Hepatocyte (in vitro differentiated cells): ENCODE measurements around the gene SYCE3. TPM values are rescaled to one million over a fixed set of nuclear protein-coding genes. Genes with fewer than 3 reads are reported as not detected.

Experiments
- DNase-seq: peaks from one replicate; pipeline ENCODE4 v3.0.0-alpha.2; 2016; ENCODE audit warnings: low spot score
- H2AFZ ChIP-seq: fragments of 200-600 bp; sonication (generic); 2 replicates; pipeline ENCODE4 v1.6.0; 2016; ENCODE audit warnings: antibody characterized with exemption, mild to moderate bottlenecking
- H3K27ac ChIP-seq: fragments of 200-600 bp; sonication (generic); 2 replicates; pipeline ENCODE4 v1.5.1; 2016; ENCODE audit warnings: mild to moderate bottlenecking
- H3K27me3 ChIP-seq: fragments of 200-600 bp; sonication (generic); 2 replicates; pipeline ENCODE4 v1.6.1; 2016
- H3K36me3 ChIP-seq: fragments of 200-600 bp; sonication (generic); replicated peaks from 2 replicates; pipeline ENCODE4 v1.5.1; 2016; ENCODE audit warnings: low read depth; ENCODE audit not compliant: insufficient read depth
- H3K4me1 ChIP-seq: fragments of 200-600 bp; sonication (generic); 2 replicates; pipeline ENCODE4 v1.5.1; 2016; ENCODE audit warnings: mild to moderate bottlenecking, moderate library complexity; ENCODE audit not compliant: insufficient read depth
- H3K4me2 ChIP-seq: fragments of 200-600 bp; sonication (generic); 2 replicates; pipeline ENCODE4 v1.6.0; 2016
- H3K4me3 ChIP-seq: fragments of 200-600 bp; sonication (generic); 2 replicates; pipeline ENCODE4 v1.5.1; 2016; ENCODE audit warnings: mild to moderate bottlenecking
- H3K79me2 ChIP-seq: fragments of 200-600 bp; sonication (generic); 2 replicates; pipeline ENCODE4 v1.6.0; 2017; ENCODE audit warnings: mild to moderate bottlenecking
- H3K9me2 ChIP-seq: fragments of 200-600 bp; sonication (generic); replicated peaks from 2 replicates; pipeline ENCODE4 v1.6.0; 2017; ENCODE audit warnings: mild to moderate bottlenecking; ENCODE audit not compliant: insufficient read depth
- H3K9me3 ChIP-seq: fragments of 200-600 bp; sonication (generic); 2 replicates; pipeline ENCODE4 v1.5.1; 2016; ENCODE audit warnings: low read depth, mild to moderate bottlenecking
- H4K20me1 ChIP-seq: fragments of 200-600 bp; sonication (generic); 2 replicates; pipeline ENCODE4 v1.6.0; 2016; ENCODE audit warnings: mild to moderate bottlenecking; ENCODE audit not compliant: insufficient read depth, poor library complexity, severe bottlenecking
- EZH2 ChIP-seq: fragments of 200-600 bp; sonication (generic); IDR thresholded peaks from 2 replicates; pipeline ENCODE4 v1.6.1; 2016; ENCODE audit warnings: antibody characterized with exemption, mild to moderate bottlenecking, borderline replicate concordance
- EZH2phosphoT487 ChIP-seq: fragments of 200-600 bp; sonication (generic); IDR thresholded peaks from one replicate; pipeline ENCODE4 v1.6.1; 2018; ENCODE audit warnings: antibody characterized with exemption, mild to moderate bottlenecking, low read depth, moderate library complexity; ENCODE audit not compliant: unreplicated experiment, severe bottlenecking
- WGBS: methylation state at CpG from one replicate; pipeline ENCODE4 v1.1.6; 2016; ENCODE audit warnings: low lambda C conversion rate; ENCODE audit errors: missing lambda C conversion rate; 5-methylcytosine and 5-hydroxymethylcytosine counted together
- polyA plus RNA-seq: library from polyadenylated mRNA; unstranded; fragments of >200 nt; fragmentation: Nextera tagmentation; extraction: Ambion mirVana; gene quantifications from 2 replicates; pipeline ENCODE4 v1.2.1, GENCODE V29; 2016
- total RNA-seq: library from RNA; depleted of rRNA; stranded (reverse); fragments of >200 nt; gene quantifications from 2 replicates; pipeline ENCODE4 v1.2.3, GENCODE V29; 2014
- TF ChIP-seq, protein P1 (sequence below): fragments of 200-600 bp; sonication (generic); IDR thresholded peaks from 2 replicates; pipeline ENCODE4 v1.5.1; 2016; ENCODE audit warnings: antibody characterized with exemption, mild to moderate bottlenecking; ENCODE audit not compliant: poor library complexity

Gene SYCE3
- total and polyA plus RNA-seq, 2 experiments from 2014 or later: 1.4 TPM; not detected in 1

DNA sequence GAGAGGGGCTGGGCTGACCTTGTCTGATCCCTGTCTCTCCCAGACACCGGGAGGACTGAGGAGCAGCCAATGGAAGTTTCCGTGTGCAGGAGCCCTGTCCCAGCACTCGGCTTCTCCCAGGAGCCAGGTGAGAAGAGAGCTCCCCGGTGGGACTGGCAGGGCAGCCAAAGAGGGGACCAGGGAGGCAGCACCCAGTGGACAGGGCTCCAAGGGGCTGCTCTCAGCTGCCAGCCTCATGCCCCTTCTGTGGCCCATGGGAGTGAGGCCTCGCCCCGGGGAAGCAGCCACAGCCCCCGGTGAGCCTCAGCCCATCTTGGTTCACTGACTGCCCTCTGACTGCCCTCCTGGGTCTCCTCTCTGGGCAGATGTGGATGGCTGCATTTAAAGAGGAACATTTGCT is 44.1 kb downstream of the SYCE3 start:
- Histone ChIP-seq H3K27ac (no peak overlapping the region), H3K9me3 (no peaks in the 10 kb centered on the region), H3K79me2 (peaks cover 46% of the 10 kb centered on the region), H3K4me2 (no peak overlapping the region), H4K20me1 (peaks cover 7% of the 10 kb centered on the region), H2AFZ (no peak overlapping the region), H3K36me3 (no peaks in the 10 kb centered on the region), H3K4me3 (no peak overlapping the region), H3K4me1 (no peaks in the 10 kb centered on the region), H3K9me2 (no peaks in the 10 kb centered on the region), H3K27me3 (no peaks in the 10 kb centered on the region)
- TF ChIP-seq EZH2phosphoT487: no peak
- WGBS: 97% methylated on average over 6 of the region's 7 CpGs
- DNase-seq: no peak

DNA sequence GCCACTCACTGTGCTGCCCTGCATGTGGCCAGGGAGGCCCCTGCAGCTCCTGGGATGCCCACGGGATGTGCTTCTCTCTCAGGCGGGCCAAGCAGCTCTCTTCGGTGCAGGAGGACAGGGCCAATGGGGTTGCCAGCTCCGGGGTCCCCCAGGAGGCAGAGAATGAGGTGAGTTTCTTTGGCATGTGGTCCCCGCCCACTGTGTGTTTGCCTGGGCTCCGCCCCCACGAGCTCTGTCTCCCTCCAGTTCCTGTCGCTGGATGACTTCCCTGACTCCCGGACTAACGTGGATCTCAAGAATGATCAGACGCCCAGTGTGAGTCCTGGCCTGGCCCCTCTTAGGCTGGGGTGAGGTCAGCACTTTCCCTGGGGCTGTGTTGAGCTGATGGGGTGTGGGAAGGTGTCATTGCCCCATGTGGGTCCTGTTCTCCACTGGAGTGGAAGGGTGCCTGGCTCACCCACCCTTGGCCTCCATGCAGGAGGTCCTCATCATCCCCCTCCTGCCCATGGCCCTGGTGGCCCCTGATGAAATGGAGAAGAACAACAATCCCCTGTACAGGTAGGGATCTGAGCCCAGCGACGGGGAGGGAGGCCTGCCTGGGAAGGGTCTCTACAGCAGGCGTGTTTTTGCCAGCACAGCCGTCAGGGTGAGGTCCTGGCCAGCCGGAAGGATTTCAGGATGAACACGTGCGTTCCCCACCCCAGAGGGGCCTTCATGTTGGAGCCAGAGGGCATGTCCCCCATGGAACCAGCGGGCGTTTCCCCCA is 45.0 kb downstream of the SYCE3 start:
- H3K4me3 ChIP-seq: no peak overlapping the region
- no peak overlapping the region for H2AFZ ChIP-seq
- H4K20me1 ChIP-seq: no peaks in the 10 kb centered on the region
- H3K9me2 ChIP-seq: no peaks in the 10 kb centered on the region
- no peak for TF ChIP-seq EZH2
- TF ChIP-seq, protein P1, sequence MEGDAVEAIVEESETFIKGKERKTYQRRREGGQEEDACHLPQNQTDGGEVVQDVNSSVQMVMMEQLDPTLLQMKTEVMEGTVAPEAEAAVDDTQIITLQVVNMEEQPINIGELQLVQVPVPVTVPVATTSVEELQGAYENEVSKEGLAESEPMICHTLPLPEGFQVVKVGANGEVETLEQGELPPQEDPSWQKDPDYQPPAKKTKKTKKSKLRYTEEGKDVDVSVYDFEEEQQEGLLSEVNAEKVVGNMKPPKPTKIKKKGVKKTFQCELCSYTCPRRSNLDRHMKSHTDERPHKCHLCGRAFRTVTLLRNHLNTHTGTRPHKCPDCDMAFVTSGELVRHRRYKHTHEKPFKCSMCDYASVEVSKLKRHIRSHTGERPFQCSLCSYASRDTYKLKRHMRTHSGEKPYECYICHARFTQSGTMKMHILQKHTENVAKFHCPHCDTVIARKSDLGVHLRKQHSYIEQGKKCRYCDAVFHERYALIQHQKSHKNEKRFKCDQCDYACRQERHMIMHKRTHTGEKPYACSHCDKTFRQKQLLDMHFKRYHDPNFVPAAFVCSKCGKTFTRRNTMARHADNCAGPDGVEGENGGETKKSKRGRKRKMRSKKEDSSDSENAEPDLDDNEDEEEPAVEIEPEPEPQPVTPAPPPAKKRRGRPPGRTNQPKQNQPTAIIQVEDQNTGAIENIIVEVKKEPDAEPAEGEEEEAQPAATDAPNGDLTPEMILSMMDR: no peak
- no peak for TF ChIP-seq EZH2phosphoT487
- no peaks in the 10 kb centered on the region for H3K27me3 ChIP-seq
- H3K27ac ChIP-seq: no peak overlapping the region
- H3K4me2 ChIP-seq: no peak overlapping the region
- no peaks in the 10 kb centered on the region for H3K9me3 ChIP-seq
- peaks cover 46% of the 10 kb centered on the region for H3K79me2 ChIP-seq
- no peaks in the 10 kb centered on the region for H3K36me3 ChIP-seq
- 91% methylated on average over 20 of the region's 20 CpGs for WGBS
- DNase-seq: no peak
- H3K4me1 ChIP-seq: no peaks in the 10 kb centered on the region

DNA sequence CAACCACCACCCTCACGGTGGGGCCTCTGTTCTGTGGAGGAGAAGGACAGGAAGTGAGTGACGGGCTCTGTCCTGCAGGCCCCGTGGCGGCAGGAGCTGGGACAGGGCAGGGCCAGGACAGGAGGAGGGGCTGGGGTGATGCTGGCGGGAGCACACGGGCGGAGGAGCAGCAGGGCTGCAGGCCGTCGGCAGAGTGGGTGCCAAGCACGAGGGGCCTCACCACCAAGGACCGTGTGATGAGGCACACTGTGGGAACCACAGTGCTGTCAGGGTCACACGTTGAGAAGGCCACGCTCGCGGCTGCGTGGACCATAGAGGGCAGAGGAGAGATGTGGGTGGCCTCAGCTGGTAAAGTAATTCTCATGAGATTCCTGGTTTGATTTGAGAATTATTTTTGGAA is 45.8 kb downstream of the SYCE3 start:
- no peak overlapping the region for H3K27ac ChIP-seq
- no peaks in the 10 kb centered on the region for H3K36me3 ChIP-seq
- no peaks in the 10 kb centered on the region for H3K9me2 ChIP-seq
- H2AFZ ChIP-seq: no peak overlapping the region
- no peak overlapping the region for H3K4me2 ChIP-seq
- H3K4me3 ChIP-seq: no peak overlapping the region
- no peak for DNase-seq
- peaks cover 47% of the 10 kb centered on the region for H3K79me2 ChIP-seq
- WGBS: 91% methylated on average over 16 of the region's 16 CpGs
- no peaks in the 10 kb centered on the region for H4K20me1 ChIP-seq
- TF ChIP-seq EZH2: no peak
- no peak for TF ChIP-seq EZH2phosphoT487
- TF ChIP-seq, protein P1: no peak
- no peaks in the 10 kb centered on the region for H3K4me1 ChIP-seq
- no peaks in the 10 kb centered on the region for H3K9me3 ChIP-seq
- no peaks in the 10 kb centered on the region for H3K27me3 ChIP-seq

DNA sequence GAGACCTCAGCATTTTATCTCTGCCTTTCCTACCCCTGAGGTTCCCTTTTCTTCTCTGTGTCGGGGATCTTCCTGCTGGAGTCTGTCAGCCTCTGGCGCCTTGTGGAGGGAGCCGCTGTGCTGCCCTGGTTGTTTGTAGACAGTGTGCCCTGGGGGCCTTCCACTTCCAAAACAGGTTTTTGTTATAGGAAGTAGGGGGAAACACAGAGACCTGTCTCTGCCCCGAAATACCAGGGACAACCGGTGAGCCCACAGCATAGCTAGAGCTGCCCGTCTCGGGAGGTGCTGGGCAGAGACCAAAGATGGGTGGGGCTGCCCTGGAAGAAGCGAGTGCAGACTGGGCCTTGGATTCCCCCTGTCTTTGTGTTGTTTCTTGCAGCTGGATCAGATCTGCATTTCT is 46.7 kb downstream of the SYCE3 start:
- TF ChIP-seq, protein P1: no peak
- TF ChIP-seq EZH2: no peak
- no peak for TF ChIP-seq EZH2phosphoT487
- H3K9me2 ChIP-seq: no peaks in the 10 kb centered on the region
- H3K27ac ChIP-seq: no peak overlapping the region
- H3K79me2 ChIP-seq: peaks cover 45% of the 10 kb centered on the region
- H3K27me3 ChIP-seq: no peaks in the 10 kb centered on the region
- DNase-seq: no peak
- H4K20me1 ChIP-seq: no peaks in the 10 kb centered on the region
- 80% methylated on average over 8 of the region's 8 CpGs for WGBS
- H3K4me2 ChIP-seq: no peak overlapping the region
- no peaks in the 10 kb centered on the region for H3K36me3 ChIP-seq
- no peak overlapping the region for H2AFZ ChIP-seq
- H3K4me1 ChIP-seq: no peaks in the 10 kb centered on the region
- H3K4me3 ChIP-seq: no peak overlapping the region
- H3K9me3 ChIP-seq: no peaks in the 10 kb centered on the region
